ENCODE results near the gene OPCML.
A peak's percentile ranks its signal among the peaks of the same experiment; 100 is the strongest.

Gene OPCML

GRCh38 chr11:133501643-133502539 is 30.4 kb downstream of the OPCML start:
- H3K9me3 ChIP-seq (ENCODE audit: severe bottlenecking): no peaks in the 10 kb centered on the region
- H3K27me3 ChIP-seq (ENCODE audit: insufficient read depth, poor library complexity, severe bottlenecking): no peaks in the 10 kb centered on the region
- H3K4me1 ChIP-seq (ENCODE audit: insufficient read depth, poor library complexity, severe bottlenecking): no peaks in the 10 kb centered on the region
- H3K4me3 ChIP-seq (ENCODE audit: severe bottlenecking): no peak overlapping the region
- ATAC-seq (ENCODE audit: low read depth): peak; percentile 29; the same call in 1 of the 3 replicates
- no peak for DNase-seq (ENCODE audit: low spot score)
- H3K27ac ChIP-seq (ENCODE audit: poor library complexity, severe bottlenecking): no peak overlapping the region
- H3K36me3 ChIP-seq (ENCODE audit: low read depth): no peaks in the 10 kb centered on the region
- TF ChIP-seq CTCF (IDR thresholded peaks at IDR 0.05; ENCODE audit: poor library complexity, severe bottlenecking): no peak

- H3K4me3 ChIP-seq (ENCODE audit: severe bottlenecking): no peak overlapping the region
- no peaks in the 10 kb centered on the region for H3K9me3 ChIP-seq (ENCODE audit: severe bottlenecking)
- H3K27me3 ChIP-seq (ENCODE audit: insufficient read depth, poor library complexity, severe bottlenecking): no peaks in the 10 kb centered on the region
- no peaks in the 10 kb centered on the region for H3K4me1 ChIP-seq (ENCODE audit: insufficient read depth, poor library complexity, severe bottlenecking)
- no peaks in the 10 kb centered on the region for H3K36me3 ChIP-seq (ENCODE audit: low read depth)
- DNase-seq (ENCODE audit: low spot score): no peak
- no peak for TF ChIP-seq CTCF (IDR thresholded peaks at IDR 0.05; ENCODE audit: poor library complexity, severe bottlenecking)
- H3K27ac ChIP-seq (ENCODE audit: poor library complexity, severe bottlenecking): no peak overlapping the region
- ATAC-seq (ENCODE audit: low read depth): no peak
Measured at GRCh38 chr11:133500936-133501335, 31.4 kb downstream of the OPCML start.

GRCh38 chr11:133500435-133500834 is 31.9 kb downstream of the OPCML start:
- H3K27me3 ChIP-seq (ENCODE audit: insufficient read depth, poor library complexity, severe bottlenecking): no peaks in the 10 kb centered on the region
- no peaks in the 10 kb centered on the region for H3K36me3 ChIP-seq (ENCODE audit: low read depth)
- no peak overlapping the region for H3K27ac ChIP-seq (ENCODE audit: poor library complexity, severe bottlenecking)
- TF ChIP-seq CTCF (IDR thresholded peaks at IDR 0.05; ENCODE audit: poor library complexity, severe bottlenecking): no peak
- no peak overlapping the region for H3K4me3 ChIP-seq (ENCODE audit: severe bottlenecking)
- no peaks in the 10 kb centered on the region for H3K9me3 ChIP-seq (ENCODE audit: severe bottlenecking)
- no peak for DNase-seq (ENCODE audit: low spot score)
- H3K4me1 ChIP-seq (ENCODE audit: insufficient read depth, poor library complexity, severe bottlenecking): no peaks in the 10 kb centered on the region
- ATAC-seq (ENCODE audit: low read depth): no peak

- H3K9me3 ChIP-seq (ENCODE audit: severe bottlenecking): no peaks in the 10 kb centered on the region
- H3K27ac ChIP-seq (ENCODE audit: poor library complexity, severe bottlenecking): no peak overlapping the region
- ATAC-seq (ENCODE audit: low read depth) (no peak), DNase-seq (ENCODE audit: low spot score) (no peak)
- no peaks in the 10 kb centered on the region for H3K36me3 ChIP-seq (ENCODE audit: low read depth)
- no peaks in the 10 kb centered on the region for H3K27me3 ChIP-seq (ENCODE audit: insufficient read depth, poor library complexity, severe bottlenecking)
- H3K4me3 ChIP-seq (ENCODE audit: severe bottlenecking): no peak overlapping the region
- H3K4me1 ChIP-seq (ENCODE audit: insufficient read depth, poor library complexity, severe bottlenecking): no peaks in the 10 kb centered on the region
- no peak for TF ChIP-seq CTCF (IDR thresholded peaks at IDR 0.05; ENCODE audit: poor library complexity, severe bottlenecking)
Measured at GRCh38 chr11:133498969-133499368, 33.3 kb downstream of the OPCML start.
